Measurements from ENCODE around the gene FRMD4A. TPM values are rescaled to one million over a fixed set of nuclear protein-coding genes. Genes with fewer than 3 reads are reported as not detected.

FRMD4A gene
- total RNA-seq, 1 experiment from 2014 or later: 7.0 TPM

DNA sequence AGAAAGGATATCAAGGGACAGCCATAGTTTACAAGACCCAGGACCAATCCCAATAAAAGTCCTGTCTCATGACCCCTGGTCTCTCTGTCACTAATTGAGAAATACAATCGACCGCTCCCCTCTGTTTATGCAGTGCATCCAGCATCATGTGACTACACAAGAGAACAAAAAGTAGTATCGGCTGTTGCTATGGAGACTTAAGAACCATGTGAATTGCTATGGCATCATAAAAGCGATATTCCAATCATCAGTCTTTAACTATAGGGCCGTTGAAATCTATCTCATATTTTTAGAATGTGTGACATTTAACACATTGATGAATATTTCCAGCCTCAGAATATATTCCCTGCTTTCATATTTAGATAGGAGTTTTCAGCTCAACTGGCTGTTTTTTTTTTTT, 139.3 kb downstream of the FRMD4A start:
- CTCF ChIA-PET: no interaction called here
- intact Hi-C loops (cut with micrococcal nuclease; ENCODE audit: unreplicated experiment): no loop called here
- Mint-ChIP-seq H3K4me3 (ENCODE audit: low read depth, unreplicated experiment) (no peak overlapping the region), H3K27ac (ENCODE audit: unreplicated experiment) (no peak overlapping the region), H3K36me3 (ENCODE audit: insufficient read depth, unreplicated experiment) (no peaks in the 10 kb centered on the region), H3K4me1 (ENCODE audit: low read depth, unreplicated experiment) (no peaks in the 10 kb centered on the region), H3K9me3 (ENCODE audit: low read depth, unreplicated experiment) (no peaks in the 10 kb centered on the region), H3K27me3 (ENCODE audit: unreplicated experiment) (peaks cover 87% of the 10 kb centered on the region)
- BruUV-seq (replicated peaks): no TSS peak
- no peak for DNase-seq
- TF ChIP-seq, protein P1, sequence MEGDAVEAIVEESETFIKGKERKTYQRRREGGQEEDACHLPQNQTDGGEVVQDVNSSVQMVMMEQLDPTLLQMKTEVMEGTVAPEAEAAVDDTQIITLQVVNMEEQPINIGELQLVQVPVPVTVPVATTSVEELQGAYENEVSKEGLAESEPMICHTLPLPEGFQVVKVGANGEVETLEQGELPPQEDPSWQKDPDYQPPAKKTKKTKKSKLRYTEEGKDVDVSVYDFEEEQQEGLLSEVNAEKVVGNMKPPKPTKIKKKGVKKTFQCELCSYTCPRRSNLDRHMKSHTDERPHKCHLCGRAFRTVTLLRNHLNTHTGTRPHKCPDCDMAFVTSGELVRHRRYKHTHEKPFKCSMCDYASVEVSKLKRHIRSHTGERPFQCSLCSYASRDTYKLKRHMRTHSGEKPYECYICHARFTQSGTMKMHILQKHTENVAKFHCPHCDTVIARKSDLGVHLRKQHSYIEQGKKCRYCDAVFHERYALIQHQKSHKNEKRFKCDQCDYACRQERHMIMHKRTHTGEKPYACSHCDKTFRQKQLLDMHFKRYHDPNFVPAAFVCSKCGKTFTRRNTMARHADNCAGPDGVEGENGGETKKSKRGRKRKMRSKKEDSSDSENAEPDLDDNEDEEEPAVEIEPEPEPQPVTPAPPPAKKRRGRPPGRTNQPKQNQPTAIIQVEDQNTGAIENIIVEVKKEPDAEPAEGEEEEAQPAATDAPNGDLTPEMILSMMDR (IDR thresholded peaks at IDR 0.05; ENCODE audit: unreplicated experiment): no peak

- TF ChIP-seq, protein P1 (IDR thresholded peaks at IDR 0.05; ENCODE audit: unreplicated experiment): no peak
- Mint-ChIP-seq H3K4me3 (ENCODE audit: low read depth, unreplicated experiment) (no peak overlapping the region), H3K36me3 (ENCODE audit: insufficient read depth, unreplicated experiment) (no peaks in the 10 kb centered on the region), H3K27me3 (ENCODE audit: unreplicated experiment) (peaks cover 87% of the 10 kb centered on the region), H3K9me3 (ENCODE audit: low read depth, unreplicated experiment) (no peaks in the 10 kb centered on the region), H3K4me1 (ENCODE audit: low read depth, unreplicated experiment) (no peaks in the 10 kb centered on the region), H3K27ac (ENCODE audit: unreplicated experiment) (no peak overlapping the region)
- no peak for DNase-seq
- no TSS peak for BruUV-seq (replicated peaks)
- intact Hi-C loops (cut with micrococcal nuclease; ENCODE audit: unreplicated experiment): no loop called here
- CTCF ChIA-PET: no interaction called here
Measured at GRCh38 chr10:14190702-14191101, 140.0 kb downstream of the FRMD4A start.

DNA sequence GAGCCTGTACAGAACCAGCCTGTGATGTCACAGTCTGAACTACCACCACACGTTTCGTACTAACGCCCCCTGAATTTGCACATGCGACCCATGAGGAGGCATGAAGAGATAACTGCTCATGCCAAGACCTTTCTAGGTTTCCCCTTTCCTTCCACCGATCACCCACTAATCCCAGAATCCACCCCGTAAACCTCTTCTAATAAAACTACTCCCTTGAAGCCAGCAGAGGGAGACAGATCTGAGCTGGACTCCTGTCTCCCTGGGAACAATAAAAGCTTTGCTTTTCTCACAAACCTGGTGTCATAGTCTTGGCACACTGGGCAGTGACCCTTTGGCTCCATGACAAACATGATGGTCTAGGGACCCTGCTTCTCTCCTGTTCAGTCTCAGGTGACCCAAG, 144.5 kb downstream of the FRMD4A start:
- BruUV-seq (replicated peaks): no TSS peak
- Mint-ChIP-seq H3K27me3 (ENCODE audit: unreplicated experiment) (peaks cover 69% of the 10 kb centered on the region), H3K4me1 (ENCODE audit: low read depth, unreplicated experiment) (peaks cover 5% of the 10 kb centered on the region), H3K27ac (ENCODE audit: unreplicated experiment) (no peak overlapping the region), H3K36me3 (ENCODE audit: insufficient read depth, unreplicated experiment) (no peaks in the 10 kb centered on the region), H3K4me3 (ENCODE audit: low read depth, unreplicated experiment) (no peak overlapping the region), H3K9me3 (ENCODE audit: low read depth, unreplicated experiment) (no peaks in the 10 kb centered on the region)
- intact Hi-C loops (cut with micrococcal nuclease; ENCODE audit: unreplicated experiment): loop anchor here (5.0 kb wide), 1 partner anchor 399 kb away; no protein-coding TSS in a partner anchor
- TF ChIP-seq, protein P1 (IDR thresholded peaks at IDR 0.05; ENCODE audit: unreplicated experiment): no peak
- CTCF ChIA-PET: interaction anchor here (0.9 kb wide), 1 partner anchor 9 kb away, joined by 4 read pairs; no protein-coding TSS in a partner anchor
- no peak for DNase-seq

DNA sequence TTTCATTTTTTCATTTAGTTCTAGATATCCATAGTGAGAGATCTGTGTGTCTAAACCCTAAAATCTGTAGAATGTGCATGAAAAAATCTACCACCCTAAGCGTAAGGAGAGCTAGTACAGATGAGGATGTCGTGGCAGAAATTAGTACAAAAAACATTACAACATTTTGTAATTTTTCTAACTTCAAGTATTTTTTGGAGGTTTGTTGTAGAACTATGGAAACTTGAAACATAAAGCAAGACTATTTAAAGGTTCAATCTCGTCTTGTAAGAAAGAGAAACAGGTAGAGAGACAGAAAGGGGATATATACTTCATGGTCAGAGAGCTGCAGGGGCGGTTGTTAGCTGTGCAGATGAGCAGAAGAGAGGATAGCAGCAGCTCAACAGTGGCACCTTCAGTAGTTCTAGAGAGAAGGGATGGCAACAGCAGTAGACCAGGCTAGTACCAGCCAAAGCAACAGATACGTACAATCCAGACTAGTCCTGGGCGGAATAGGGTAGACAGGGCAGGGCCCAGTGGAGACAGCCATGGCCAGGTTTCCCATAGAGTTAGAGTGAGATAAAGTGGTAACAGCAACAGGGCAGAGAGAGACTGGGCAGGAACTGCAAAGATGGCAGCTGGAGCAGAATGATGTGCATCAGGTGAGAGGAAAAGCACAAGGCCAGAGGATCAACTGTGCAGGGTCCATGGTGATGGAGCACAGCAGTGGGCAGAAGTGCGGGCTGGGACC, 145.2 kb downstream of the FRMD4A start:
- no peak for DNase-seq
- CTCF ChIA-PET: interaction anchor here (0.9 kb wide), 1 partner anchor 10 kb away, joined by 4 read pairs; no protein-coding TSS in a partner anchor
- TF ChIP-seq, protein P1 (IDR thresholded peaks at IDR 0.05; ENCODE audit: unreplicated experiment): no peak
- Mint-ChIP-seq H3K36me3 (ENCODE audit: insufficient read depth, unreplicated experiment) (no peaks in the 10 kb centered on the region), H3K9me3 (ENCODE audit: low read depth, unreplicated experiment) (no peaks in the 10 kb centered on the region), H3K4me3 (ENCODE audit: low read depth, unreplicated experiment) (no peak overlapping the region), H3K27me3 (ENCODE audit: unreplicated experiment) (peaks cover 68% of the 10 kb centered on the region), H3K4me1 (ENCODE audit: low read depth, unreplicated experiment) (peaks cover 5% of the 10 kb centered on the region), H3K27ac (ENCODE audit: unreplicated experiment) (no peak overlapping the region)
- intact Hi-C loops (cut with micrococcal nuclease; ENCODE audit: unreplicated experiment): loop anchor here (5.0 kb wide), 1 partner anchor 398 kb away; no protein-coding TSS in a partner anchor
- no TSS peak for BruUV-seq (replicated peaks)
